Dermis microvascular lymphatic vessel endothelial cell (primary cell): ENCODE results near the gene MIEF1. TPM values are rescaled to one million over a fixed set of nuclear protein-coding genes. Genes with fewer than 3 reads are reported as not detected.

Experiments used
- DNase-seq, 2 donors: peaks; one replicate each; pipeline versions ENCODE4 v3.0.0 to v3.0.0-alpha.2; 2010; ENCODE audit warnings: low read depth in 2 of 2
- total RNA-seq: library from RNA; depleted of rRNA; stranded (reverse); fragments of >200 nt; gene quantifications from 2 replicates; pipeline ENCODE4 v1.2.1, GENCODE V29; 2014

The MIEF1 gene
- 11.8 and 16.4 TPM in 2 replicates for total RNA-seq

DNA sequence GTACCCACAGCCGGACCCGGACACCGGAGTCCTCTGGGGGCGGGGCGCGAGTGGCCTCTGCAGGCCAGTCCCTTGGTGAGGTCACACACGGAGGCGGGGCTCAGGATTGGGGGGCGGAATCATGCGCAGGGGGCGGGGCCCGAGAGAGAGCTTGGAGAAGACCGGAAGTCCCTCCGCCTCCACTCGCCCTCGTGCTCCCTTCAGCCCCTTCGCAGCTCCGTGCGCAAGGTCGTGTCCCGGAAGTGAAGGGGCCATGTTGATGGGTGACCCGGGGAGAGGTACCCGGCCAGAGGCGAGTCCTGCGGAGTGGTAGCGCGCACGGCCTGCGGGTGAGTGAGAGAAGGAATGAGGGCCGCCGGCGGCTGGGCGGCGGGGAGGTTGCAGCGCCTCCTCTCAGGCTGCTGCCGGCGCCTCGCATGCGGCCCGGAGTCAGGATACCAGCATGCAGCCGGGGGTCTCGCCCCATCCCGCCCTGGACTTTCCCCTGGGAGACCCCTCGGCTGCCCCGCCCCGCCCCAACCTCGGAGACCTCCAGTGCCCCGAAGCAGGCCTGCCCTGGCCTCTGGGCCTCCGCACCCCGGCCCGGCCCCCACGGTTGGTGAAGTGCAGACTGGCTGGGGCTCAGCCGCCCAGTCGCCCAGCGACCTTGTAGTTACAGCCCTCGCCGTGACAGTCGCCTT, at the start of gene MIEF1:
MIEF1 (plus strand) TSS at position 182 of the 680 bp plus-strand sequence. CDS start 9,005 bp downstream, outside the sequence.
- DNase-seq: peak; percentile 82 to 94

DNA sequence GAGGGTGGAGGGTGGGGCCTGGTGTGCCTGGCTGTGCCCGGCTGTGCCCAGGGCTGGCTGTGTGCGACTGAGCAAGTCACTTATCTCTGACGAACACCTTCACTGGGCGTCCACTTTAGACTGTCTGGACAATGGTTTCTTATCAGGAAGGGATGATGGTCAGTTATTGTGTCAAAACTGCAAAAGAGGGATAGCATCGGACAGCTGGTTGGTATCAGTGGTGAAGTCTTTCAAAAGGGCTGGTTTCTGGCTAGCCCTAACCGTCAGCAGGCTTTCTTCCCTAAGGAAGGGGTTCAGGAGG, 49.4 kb upstream of the MIEF1 start:
- no peak for DNase-seq

DNA sequence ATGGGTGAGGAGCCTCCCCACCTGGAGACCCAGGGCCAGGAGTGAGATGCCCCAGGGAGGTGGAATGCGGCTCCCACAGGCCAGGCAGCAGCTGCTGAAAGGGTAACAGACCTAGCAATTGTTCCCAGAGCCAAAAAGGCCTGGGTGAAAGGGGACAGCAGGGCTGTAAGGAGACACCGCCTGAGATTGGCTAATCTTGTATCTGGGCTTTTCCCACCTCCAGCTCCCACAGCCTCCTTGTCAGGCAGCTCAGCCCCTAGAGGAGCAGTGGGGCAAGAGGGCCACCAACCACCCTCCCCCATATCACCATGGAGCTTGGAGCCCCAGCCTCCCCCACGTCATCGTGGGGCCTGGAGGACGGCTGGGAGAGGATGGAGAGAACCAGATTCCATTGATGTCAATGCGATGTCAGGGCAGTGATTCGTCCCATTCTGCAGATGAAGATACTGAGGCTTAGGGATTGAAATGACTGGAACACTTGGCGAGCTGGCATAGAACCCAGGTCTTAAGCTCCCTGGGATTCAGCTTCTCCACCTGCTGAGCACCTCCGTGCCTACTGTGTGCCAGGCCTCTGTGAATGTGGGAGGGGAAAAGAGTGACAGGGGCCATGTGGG, 48.2 kb upstream of the MIEF1 start:
- DNase-seq: no peak

DNA sequence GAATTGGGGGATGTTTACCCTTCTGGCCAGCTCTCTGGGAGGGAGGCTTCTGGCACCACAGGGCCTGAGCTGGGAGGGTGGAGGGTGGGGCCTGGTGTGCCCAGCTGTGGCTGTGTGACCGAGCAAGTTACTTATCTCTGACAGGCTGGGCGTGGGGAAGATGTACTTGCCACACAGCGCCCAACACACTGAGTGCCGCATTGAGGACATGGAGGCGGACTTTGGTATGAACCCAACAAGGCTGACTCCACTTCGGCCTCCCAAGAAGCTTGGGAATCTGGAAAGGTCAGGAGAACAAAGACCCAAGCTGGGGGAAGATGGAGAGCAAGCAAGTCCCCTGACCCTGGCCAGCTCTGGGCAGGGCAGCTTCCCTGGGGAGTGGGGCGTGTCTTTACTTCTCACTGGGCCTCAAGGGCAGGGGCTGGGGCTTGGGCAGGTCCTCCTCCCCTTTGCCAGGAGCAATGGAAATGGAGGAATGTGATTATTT, 47.7 kb upstream of the MIEF1 start:
- no peak for DNase-seq

DNA sequence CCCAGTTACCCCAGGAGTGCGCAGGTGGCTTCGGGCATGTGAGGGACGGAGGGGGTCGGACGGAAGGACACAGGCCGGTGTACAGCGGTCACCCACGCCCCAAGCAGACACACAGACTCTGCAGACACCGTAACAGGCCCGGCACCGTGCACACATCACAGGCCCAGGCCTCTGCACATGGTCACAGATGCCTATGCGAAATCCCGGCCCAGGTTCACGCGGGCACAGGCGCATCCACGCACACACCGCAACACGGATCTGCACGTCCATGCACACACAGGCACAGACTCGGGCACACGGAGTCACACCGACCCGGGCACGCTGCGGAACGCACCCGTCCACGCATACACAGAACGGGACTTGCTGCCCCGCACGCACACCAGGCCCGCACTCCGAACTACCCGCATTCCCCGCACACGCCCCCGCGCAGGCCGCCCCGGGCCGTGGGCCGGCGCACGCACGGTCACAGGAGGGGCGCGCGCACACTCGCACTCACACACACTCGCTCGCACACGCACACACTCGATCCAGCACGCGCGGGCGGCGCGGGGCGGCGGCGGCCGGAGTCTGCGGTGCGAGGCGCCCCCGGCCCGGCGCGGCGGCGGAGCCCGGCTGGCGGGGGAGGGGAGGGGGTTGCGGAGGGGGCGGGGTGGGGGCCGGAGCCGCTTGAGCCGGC, 45.4 kb upstream of the MIEF1 start, which contains the start of gene MGAT3:
MGAT3 (plus strand) TSS at position 491 of the 676 bp plus-strand sequence. CDS start 30,336 bp downstream, outside the sequence.
- no peak for DNase-seq

DNA sequence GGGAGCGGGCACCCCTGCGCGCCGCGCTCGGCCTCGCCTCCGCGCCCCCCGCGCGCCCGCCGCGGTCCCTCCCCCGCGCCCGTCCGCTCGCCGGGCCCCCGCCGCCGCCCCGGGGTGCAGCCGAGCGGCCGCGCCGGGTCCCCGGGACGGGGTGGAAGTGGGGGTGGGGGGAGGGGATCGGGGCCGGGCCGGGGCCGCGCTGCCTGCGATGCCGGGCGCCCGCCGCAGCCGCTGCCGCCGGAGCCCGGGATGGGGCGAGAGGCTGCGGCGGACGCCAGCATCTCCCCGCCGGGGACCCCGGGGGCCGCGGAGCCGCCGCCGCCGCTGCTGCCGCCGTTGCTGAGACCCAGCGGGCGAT, 44.9 kb upstream of the MIEF1 start:
- DNase-seq: no peak

DNA sequence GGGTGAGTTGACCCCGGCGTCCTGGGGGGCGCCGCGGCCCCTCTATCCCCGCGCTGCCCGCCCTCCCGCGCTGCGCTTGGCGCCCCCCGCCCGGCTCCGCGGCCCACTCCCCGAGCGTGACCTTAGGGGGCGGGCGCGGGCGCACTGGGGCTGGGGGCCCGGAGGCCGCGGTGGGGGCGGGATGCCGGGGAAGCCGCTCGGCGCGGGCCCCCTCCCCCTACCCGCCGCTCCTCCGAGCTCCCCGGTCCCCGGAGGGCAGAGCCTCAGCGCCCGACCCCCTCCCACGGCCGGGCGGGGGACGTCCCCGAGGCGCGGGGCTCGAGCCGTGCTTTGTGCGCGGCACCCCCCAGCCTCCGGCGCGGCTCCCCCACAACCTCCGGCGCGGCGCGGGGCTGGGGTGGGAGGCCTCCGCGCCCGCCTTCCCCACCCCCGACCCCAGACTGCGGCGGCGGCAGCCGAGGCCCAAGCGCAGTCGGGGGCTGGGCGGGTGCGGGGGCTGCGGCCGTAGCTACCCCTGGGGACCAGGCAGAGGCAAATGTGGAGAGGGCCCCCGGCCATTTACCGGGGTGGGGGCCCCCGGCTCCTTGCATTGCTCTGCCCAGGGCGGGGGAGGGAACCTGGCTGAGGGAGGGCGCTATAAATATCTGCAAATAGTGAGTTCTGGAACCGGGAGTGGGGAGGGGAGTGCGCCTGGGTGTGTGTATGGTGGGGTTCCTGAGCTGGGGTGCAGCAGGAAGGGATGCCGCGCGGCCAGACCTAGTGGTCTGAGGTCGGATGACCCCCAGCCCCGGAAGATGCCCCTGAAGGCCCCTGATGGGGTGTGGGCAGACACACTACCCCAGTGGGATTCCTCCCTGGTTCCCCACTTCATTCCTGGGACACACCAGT, 44.3 kb upstream of the MIEF1 start:
- DNase-seq: no peak

DNA sequence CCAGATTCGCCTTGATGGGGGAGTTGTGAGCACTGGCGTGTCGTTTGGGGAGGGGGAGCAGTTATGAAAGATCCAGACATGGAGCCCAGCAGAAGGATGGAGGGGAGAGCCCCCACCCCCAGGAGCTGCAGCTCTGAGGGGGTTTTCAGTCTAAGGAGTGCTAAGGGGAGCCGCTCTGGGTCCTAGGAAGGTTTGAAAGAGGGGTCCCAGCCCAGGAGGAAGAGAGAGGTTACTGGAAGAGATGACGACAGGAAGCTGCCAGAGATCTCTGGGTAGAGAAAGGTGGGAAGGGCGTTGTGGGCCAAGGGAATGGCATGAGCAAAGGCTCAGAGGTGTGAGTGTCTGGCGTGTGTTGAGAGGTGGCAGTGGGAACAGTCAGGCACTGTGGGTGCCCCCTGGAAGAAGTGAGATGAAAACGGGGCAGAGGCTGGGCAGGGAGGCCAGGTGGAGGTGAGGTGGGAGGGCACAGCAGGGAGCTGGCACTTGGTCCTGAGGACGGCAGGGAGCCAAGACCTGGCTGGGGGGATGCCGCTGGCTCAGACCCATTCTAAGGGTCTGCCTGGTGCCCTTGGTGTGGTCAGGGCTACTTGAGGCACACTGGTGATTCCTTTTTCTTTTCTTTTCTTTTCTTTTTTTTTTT, 43.5 kb upstream of the MIEF1 start:
- DNase-seq: no peak

DNA sequence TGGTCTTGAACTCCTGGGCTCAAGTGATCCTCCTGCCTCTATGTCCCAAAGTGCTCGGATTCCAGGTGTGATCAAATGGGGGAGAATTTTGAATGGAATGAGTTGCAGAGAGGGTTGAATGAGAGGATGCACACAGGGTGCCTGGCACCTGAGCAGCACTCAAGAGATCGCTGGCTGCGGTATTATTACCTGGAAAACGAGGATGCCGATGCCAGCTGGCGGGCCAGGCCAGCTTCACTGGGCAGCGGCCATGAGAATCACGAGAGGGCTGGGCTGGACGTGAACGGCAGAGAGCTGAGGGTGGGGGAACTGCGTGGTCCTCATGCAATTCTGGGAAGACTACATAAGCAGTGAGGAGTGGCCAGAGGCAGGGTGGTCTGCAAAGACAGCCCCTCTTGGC, 42.4 kb upstream of the MIEF1 start:
- no peak for DNase-seq

DNA sequence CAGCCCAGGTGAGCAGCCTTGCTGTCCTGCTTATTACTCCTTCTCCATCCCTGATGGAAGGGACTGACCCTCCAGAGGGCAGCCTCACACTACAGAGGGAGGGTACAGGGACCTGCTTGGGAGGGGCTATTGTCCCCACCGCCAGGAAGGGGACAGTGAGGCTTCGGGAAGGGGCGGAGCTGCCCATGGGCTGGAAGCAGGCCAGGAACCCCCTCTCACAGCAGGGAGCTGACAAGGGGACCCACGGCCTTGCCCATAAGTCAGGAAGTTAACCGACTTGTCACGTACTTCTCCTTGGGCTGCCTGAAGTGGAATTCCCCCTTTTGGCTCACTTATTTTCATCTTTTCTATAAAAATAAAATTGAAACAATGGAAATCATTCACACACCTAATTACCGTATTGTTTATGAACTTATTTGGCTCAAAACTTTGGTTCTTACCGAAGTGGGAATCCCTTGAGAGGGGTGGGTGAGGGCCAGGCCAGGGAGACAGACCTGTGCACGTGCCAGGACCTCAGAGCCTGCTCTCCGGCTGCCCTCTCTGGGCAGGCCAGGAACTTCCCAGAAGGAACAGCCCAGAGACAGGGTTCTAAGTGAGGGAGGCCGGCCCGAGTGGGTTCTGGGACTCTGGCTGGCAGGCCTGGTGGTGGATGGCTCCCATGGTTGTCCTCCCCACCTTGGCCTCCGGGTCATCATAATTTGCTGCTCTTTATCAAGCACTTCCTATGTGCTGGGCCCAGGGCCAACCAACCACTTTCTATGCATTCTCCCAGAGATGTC, 39.5 kb upstream of the MIEF1 start:
- DNase-seq: peak in 1 of 2 donors; percentile 13

DNA sequence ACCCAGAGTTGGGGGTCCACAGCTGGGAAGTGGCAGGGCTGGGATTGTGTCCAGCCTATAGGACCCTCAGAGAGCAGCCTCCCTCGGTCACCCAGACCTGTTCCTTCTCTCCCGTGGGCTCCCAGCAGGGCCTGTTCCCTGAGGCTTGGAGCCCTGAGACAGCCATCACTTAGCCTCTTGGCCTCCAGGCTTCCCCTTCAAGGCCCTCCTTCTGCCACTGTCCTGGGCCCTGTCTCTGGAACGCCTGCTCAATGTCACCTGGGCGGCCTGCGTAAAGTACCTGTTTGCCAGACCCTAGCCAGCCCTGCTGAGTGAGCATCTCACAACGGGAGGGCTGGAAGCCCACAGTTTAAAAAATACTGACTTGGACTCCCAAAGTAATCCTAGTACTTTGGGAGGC, 38.8 kb upstream of the MIEF1 start:
- no peak for DNase-seq

DNA sequence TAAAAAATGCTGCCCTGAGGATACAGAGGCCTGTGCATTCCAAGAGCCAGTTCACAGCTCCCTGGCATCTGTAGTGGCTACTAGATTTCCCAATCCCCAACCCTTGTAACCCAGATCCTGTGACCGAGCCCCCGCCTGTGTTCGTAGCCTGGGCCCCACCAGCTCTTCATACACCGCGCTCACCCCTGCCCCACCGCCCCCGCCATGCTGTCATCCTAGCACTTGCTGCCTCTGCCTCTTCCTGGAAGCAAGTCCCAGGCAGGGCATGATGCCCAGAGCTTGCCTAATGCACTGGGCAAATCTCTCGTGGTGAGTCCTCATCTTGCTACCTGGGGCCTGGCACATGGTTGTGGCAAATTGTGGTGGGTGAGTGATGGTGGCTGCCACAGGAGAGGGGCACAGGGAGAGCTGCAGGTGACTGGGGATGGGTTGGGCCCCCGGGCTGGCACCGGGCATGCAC, 38.1 kb upstream of the MIEF1 start:
- DNase-seq: no peak

DNA sequence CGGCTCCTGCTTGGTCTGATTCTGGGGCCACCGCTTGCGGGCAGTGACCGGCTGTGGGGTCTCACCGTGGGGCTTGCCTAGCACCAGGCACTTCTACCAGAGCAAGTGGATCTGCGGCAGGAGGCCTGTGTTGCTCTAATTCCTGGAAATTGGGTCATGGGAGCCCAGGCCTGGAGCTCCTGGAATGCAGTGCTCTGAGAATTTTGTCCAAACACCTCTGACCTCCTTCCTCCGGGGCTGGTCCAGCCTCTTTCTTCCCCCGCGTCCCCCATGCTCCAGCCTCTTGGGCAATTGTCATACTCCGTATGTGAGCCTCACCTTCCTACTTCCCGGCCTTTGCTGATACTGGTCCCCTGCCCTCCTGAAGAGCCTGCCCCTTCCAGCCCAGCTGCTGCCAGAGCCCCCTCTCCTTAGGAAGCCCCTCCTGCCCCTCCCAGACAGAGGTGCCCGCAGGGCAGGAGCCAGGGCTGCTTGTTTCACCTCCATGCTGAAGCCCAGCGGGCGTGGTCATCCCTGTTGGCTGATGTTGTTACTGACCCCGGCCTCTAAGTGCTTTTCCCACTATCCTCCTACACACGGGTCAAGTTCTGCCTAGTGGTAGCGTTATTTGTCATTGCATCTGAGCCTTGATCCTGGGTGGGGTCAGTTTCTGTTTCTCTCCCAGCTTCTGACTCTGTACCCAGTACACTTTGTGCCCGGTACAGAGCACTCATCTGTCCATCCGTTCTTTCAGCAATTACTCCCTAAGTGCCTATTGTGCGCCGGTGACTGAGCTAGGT, 35.7 kb upstream of the MIEF1 start:
- no peak for DNase-seq

DNA sequence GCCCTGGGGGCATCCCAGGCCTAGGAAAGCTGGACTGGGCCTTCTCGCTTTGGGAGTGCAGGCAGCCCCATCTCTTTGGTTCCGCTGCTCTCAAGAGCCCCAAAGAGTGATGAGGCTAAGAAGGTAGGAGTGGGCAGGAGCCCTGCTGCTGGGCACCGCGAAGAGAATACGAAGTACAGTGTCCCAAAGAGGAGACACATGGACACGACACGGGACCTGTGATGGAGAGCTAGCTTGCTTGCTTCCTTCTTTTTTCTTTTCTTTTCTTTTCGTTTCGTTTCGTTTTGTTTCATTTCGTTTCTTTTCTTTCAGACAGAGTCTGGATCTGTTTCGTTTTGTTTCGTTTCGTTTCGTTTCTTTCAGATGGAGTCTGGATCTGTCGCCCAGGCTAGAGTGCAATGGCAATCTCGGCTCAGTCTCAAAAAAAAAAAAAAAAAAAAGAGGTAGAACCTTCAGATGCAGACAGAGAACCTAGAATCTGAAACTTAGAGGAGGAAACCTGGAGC, 34.6 kb upstream of the MIEF1 start:
- no peak for DNase-seq

DNA sequence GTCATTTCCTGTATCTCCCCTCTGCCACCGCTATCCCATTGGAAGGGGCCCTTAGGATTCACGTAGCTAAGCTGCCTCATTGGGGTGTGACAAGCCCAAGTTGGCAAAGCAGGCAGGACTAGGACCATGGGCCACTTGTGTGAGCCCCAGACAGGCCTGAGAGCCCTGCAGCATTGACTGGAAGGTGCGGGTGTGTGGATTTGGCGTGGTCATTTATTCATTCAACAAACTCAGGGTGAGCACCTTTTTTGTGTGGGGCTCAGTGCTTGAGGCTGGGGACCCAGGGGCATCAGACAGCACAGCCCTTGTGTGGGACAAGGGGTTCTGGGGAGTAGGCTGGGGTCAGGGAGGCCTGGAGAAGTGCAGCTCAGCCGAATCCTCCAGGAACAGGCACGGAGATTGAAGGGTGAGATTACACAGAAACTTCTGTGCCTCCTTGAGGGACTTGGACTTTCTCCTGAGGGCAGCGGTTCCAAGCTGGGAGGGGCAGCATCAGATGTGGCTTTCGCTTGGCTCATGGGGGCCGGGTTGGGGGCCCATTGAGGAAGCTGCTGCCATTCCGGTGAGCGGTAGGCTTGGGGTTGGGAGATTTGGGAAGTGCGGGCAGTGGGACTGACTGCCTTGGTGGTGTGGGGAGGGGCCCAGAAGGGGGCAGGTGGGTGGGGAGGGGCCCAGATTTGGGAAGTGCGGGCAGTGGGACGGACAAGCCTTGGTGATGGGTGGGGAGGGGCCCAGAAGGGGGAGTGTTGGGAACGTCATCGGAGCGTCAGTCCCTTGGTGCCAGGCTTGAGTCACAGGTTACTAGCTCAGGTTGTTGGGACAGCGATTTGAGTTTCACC, 33.4 kb upstream of the MIEF1 start:
- no peak for DNase-seq

DNA sequence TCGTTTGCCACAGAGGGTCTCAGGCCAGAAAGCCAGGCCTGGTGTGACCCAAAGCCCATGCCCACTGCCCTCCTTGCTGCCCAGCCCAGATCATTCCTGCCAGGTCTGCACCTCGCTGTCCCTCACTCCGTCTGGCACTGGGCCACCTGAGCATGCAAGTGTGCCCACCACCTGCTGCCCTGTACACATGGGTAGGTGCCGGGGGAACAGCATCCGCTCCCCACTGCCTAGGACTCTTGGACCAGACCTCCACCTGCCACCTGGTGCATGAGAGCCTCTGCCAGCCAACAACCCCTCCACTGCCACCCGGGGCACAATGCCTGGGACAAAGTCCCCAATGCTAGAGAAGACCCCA, 32.8 kb upstream of the MIEF1 start:
- DNase-seq: no peak

DNA sequence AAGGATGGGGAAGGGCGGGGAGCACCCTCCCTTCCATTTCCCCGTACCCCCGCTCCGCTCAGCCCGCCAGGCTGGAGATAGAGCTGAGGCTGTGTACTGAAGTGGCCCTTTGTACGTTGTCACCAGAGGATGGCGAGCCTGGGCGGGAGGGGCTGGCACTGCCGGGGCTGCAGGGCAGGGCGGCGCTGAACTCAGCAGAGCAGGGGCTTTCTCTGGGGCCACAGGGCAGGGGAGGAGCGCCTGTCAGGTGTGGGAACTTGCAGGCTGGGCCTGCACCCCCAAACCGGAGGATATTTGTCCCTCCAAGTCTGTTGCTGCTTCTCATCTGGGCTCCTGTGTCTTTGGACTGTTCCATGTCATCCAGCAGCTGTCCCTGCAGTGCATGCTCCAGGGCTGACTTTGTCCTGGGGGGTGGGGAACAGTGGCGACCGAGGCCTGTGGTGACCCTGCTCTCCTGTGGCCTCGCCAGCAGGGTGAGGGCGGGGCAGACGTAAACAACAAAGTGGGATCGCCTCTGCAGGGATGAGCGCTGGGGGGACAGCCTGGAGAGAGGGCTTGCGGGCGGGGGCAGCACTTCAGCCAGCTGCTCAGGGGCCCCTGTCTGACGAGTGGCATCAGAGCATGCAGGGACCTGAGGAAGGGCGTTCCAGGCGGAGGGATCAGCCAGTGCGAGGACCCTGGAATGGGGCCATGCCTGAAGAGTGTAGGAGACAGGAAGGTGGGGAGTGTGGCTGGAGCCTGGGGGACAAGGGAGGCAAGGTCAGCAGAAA, 32.2 kb upstream of the MIEF1 start:
- DNase-seq: no peak
